HEK293 (cell line): ENCODE data around the gene IL6.

Source experiments
- CTCF ChIA-PET: fragments of 350-600 bp; formaldehyde crosslinking; extraction: SDS; loops from one replicate; lab custom pipeline; 2021; ENCODE audit warnings: antibody characterized with exemption; lab: Yijun Ruan, JAX
- POLR2A ChIA-PET: fragments of 300-600 bp; formaldehyde crosslinking; extraction: SDS; loops from one replicate; lab custom pipeline; 2020; ENCODE audit warnings: antibody characterized with exemption, inconsistent platforms; lab: Yijun Ruan, JAX
- H3K27ac ChIP-seq: fragments of 200-500 bp; sonication (Bioruptor generic); 2 replicates; pipeline ENCODE4 v1.5.1; 2014; ENCODE audit warnings: low read depth, low read length, control low read depth, inconsistent platforms; ENCODE audit errors: extremely low read depth
- H3K36me3 ChIP-seq, 2 experiments: fragments of 200-500 bp in 1 of 2; sonication (Bioruptor generic) in 1 of 2; 1 replicate in 1 of 2; 2 replicates in 1 of 2; pipeline ENCODE4 v1.5.1; 2014 to 2017; ENCODE audit warnings: inconsistent platforms in 2 of 2, low read length in 2 of 2; ENCODE audit not compliant: control insufficient read depth in 2 of 2, insufficient read depth in 1 of 2
- H3K4me1 ChIP-seq: fragments of 200-500 bp; sonication (Bioruptor generic); 2 replicates; pipeline ENCODE4 v1.5.1; 2014; ENCODE audit warnings: mild to moderate bottlenecking, low read length, inconsistent platforms; ENCODE audit not compliant: control insufficient read depth, insufficient read depth
- H3K4me3 ChIP-seq: 2 replicates; pipeline ENCODE4 v1.5.1; 2011; ENCODE audit warnings: low read depth, mild to moderate bottlenecking, control low read depth, low read length, moderate library complexity
- H3K9me3 ChIP-seq: fragments of 200-500 bp; sonication (Bioruptor generic); 2 replicates; pipeline ENCODE4 v1.5.1; 2014; ENCODE audit warnings: low read depth, low read length, inconsistent platforms; ENCODE audit not compliant: control insufficient read depth, insufficient read depth
- BCL11A ChIP-seq: fragments of 450-650 bp; formaldehyde crosslinking; IDR thresholded peaks from 2 replicates; pipeline ENCODE4 v1.5.1; 2016; ENCODE audit warnings: low read depth, missing biosample characterization, missing genetic modification characterization
- GLIS1 ChIP-seq: fragments of 450-650 bp; formaldehyde crosslinking; IDR thresholded peaks from 2 replicates; pipeline ENCODE4 v1.5.1; 2016; ENCODE audit warnings: missing biosample characterization, missing genetic modification characterization
- GLIS2 ChIP-seq: fragments of 450-650 bp; formaldehyde crosslinking; IDR thresholded peaks from 2 replicates; pipeline ENCODE4 v1.5.1; 2016; ENCODE audit warnings: missing biosample characterization, missing genetic modification characterization
- HOXD13 ChIP-seq: sonication (generic); formaldehyde crosslinking; IDR thresholded peaks from 2 replicates; pipeline ENCODE4 v1.8.0; 2022; ENCODE audit warnings: missing genetic modification reagents, borderline replicate concordance
- PRDM10 ChIP-seq: fragments of 450-650 bp; formaldehyde crosslinking; IDR thresholded peaks from 2 replicates; pipeline ENCODE4 v1.5.1; 2016; ENCODE audit warnings: missing biosample characterization, missing genetic modification characterization
- PRDM4 ChIP-seq: fragments of 450-650 bp; formaldehyde crosslinking; IDR thresholded peaks from 2 replicates; pipeline ENCODE4 v1.5.1; 2017; ENCODE audit warnings: missing biosample characterization, missing genetic modification characterization
- RBAK ChIP-seq: fragments of 450-650 bp; formaldehyde crosslinking; IDR thresholded peaks from 2 replicates; pipeline ENCODE4 v1.5.1; 2016; ENCODE audit warnings: missing biosample characterization, missing genetic modification characterization
- SCRT1 ChIP-seq: fragments of 450-650 bp; formaldehyde crosslinking; IDR thresholded peaks from 2 replicates; pipeline ENCODE4 v1.5.1; 2016; ENCODE audit warnings: missing biosample characterization, missing genetic modification characterization, borderline replicate concordance
- TRIM28 ChIP-seq: IDR thresholded peaks from 2 replicates; pipeline ENCODE4 v1.6.1; 2011; ENCODE audit warnings: low read length, control low read depth, borderline replicate concordance
- ZBTB26 ChIP-seq: fragments of 450-650 bp; formaldehyde crosslinking; optimal IDR thresholded peaks from 2 replicates; pipeline ENCODE3; 2016; ENCODE audit warnings: missing biosample characterization, mild to moderate bottlenecking, missing genetic modification characterization
- ZIC2 ChIP-seq: fragments of 450-650 bp; formaldehyde crosslinking; IDR thresholded peaks from 2 replicates; pipeline ENCODE4 v1.5.1; 2016; ENCODE audit warnings: missing biosample characterization, missing genetic modification characterization
- ZNF121 ChIP-seq: fragments of 450-650 bp; formaldehyde crosslinking; IDR thresholded peaks from 2 replicates; pipeline ENCODE4 v1.5.1; 2016; ENCODE audit warnings: missing biosample characterization, missing genetic modification characterization
- ZNF169 ChIP-seq: fragments of 450-650 bp; formaldehyde crosslinking; IDR thresholded peaks from 2 replicates; pipeline ENCODE4 v1.5.1; 2016; ENCODE audit warnings: missing biosample characterization, missing genetic modification characterization
- ZNF174 ChIP-seq: fragments of 450-650 bp; formaldehyde crosslinking; IDR thresholded peaks from 2 replicates; pipeline ENCODE4 v1.5.0; 2017; ENCODE audit warnings: missing biosample characterization, mild to moderate bottlenecking, missing genetic modification characterization
- ZNF239 ChIP-seq: fragments of 450-650 bp; formaldehyde crosslinking; IDR thresholded peaks from 2 replicates; pipeline ENCODE4 v1.5.1; 2016; ENCODE audit warnings: missing biosample characterization, missing genetic modification characterization
- ZNF24 ChIP-seq: fragments of 450-650 bp; formaldehyde crosslinking; IDR thresholded peaks from 2 replicates; pipeline ENCODE4 v1.5.1; 2016; ENCODE audit warnings: missing biosample characterization, missing genetic modification characterization
- ZNF26 ChIP-seq: fragments of 450-650 bp; formaldehyde crosslinking; IDR thresholded peaks from 2 replicates; pipeline ENCODE4 v1.5.1; 2016; ENCODE audit warnings: missing biosample characterization, missing genetic modification characterization
- ZNF354C ChIP-seq: fragments of 450-650 bp; formaldehyde crosslinking; IDR thresholded peaks from 2 replicates; pipeline ENCODE4 v1.5.1; 2016; ENCODE audit warnings: missing biosample characterization, missing genetic modification characterization, low read depth, borderline replicate concordance
- ZNF416 ChIP-seq: fragments of 450-650 bp; formaldehyde crosslinking; IDR thresholded peaks from 2 replicates; pipeline ENCODE4 v1.5.1; 2016; ENCODE audit warnings: missing biosample characterization, missing genetic modification characterization
- ZNF530 ChIP-seq: fragments of 450-650 bp; formaldehyde crosslinking; IDR thresholded peaks from 2 replicates; pipeline ENCODE4 v1.5.1; 2016; ENCODE audit warnings: low read depth, missing biosample characterization, missing genetic modification characterization
- ZNF623 ChIP-seq: fragments of 450-650 bp; formaldehyde crosslinking; IDR thresholded peaks from 2 replicates; pipeline ENCODE4 v1.5.1; 2016; ENCODE audit warnings: missing biosample characterization, missing genetic modification characterization
- ZNF664 ChIP-seq: fragments of 450-650 bp; formaldehyde crosslinking; IDR thresholded peaks from 2 replicates; pipeline ENCODE4 v1.5.1; 2016; ENCODE audit warnings: missing biosample characterization, missing genetic modification characterization
- ZNF707 ChIP-seq: fragments of 450-650 bp; formaldehyde crosslinking; IDR thresholded peaks from 2 replicates; pipeline ENCODE4 v1.5.1; 2016; ENCODE audit warnings: missing biosample characterization, missing genetic modification characterization
- ZNF843 ChIP-seq: fragments of 450-650 bp; formaldehyde crosslinking; IDR thresholded peaks from 2 replicates; pipeline ENCODE4 v1.5.1; 2016; ENCODE audit warnings: missing biosample characterization, missing genetic modification characterization

The IL6 gene

GRCh38 chr7:22757338-22757994 lies 30.5 kb downstream of the IL6 start:
- Histone ChIP-seq H3K27ac (no peak overlapping the region), H3K4me1 (no peaks in the 10 kb centered on the region), H3K4me3 (no peak overlapping the region), H3K9me3 (no peaks in the 10 kb centered on the region), H3K36me3 (no peaks in the 10 kb centered on the region)
- ChIA-PET CTCF (interaction anchor here (0.7 to 1.6 kb wide), 3 partner anchors 25 to 77 kb away, joined by 3 to 8 read pairs (median 7); no protein-coding TSS in a partner anchor), POLR2A (no interaction called here)
- TF ChIP-seq SCRT1, result no peak
- no peak for TF ChIP-seq ZNF239 (tag by site-specific recombination)
- TF ChIP-seq ZNF169 (tag by site-specific recombination), result no peak

GRCh38 chr7:22758576-22758975 lies 31.6 kb downstream of the IL6 start:
- TF ChIP-seq ZNF416 (no peak), ZIC2 (no peak), ZNF121 (tag by site-specific recombination) (no peak), ZNF24 (tag by site-specific recombination) (no peak)
- CTCF ChIA-PET, result interaction anchor here (0.7 to 1.6 kb wide), 2 partner anchors 30 to 78 kb away, joined by 3 to 8 read pairs; no protein-coding TSS in a partner anchor

GRCh38 chr7:22759721-22760120 lies 32.7 kb downstream of the IL6 start:
- no peaks in the 10 kb centered on the region for H3K4me1 ChIP-seq
- H3K27ac ChIP-seq, result no peak overlapping the region
- H3K36me3 ChIP-seq, result no peaks in the 10 kb centered on the region
- no peak overlapping the region for H3K4me3 ChIP-seq
- ChIA-PET CTCF (interaction anchor here (0.6 kb wide), 1 partner anchor 204 kb away, joined by 3 read pairs; no protein-coding TSS in a partner anchor), POLR2A (no interaction called here)
- H3K9me3 ChIP-seq, result no peaks in the 10 kb centered on the region
- no peak for TF ChIP-seq ZNF623 (tag by site-specific recombination)
- TF ChIP-seq ZNF354C (tag by site-specific recombination), result no peak
- TF ChIP-seq ZNF530 (tag by site-specific recombination), result no peak
- TF ChIP-seq ZNF26 (tag by site-specific recombination), result no peak
- no peak for TF ChIP-seq RBAK
- TF ChIP-seq GLIS2, result no peak
- no peak for TF ChIP-seq ZBTB26 (tag by site-specific recombination)
- no peak for TF ChIP-seq ZNF843
- TF ChIP-seq PRDM10 (tag by site-specific recombination), result no peak
- TF ChIP-seq TRIM28, result no peak
- no peak for TF ChIP-seq ZIC2
- no peak for TF ChIP-seq PRDM4 (tag by site-specific recombination)
- no peak for TF ChIP-seq BCL11A (tag by site-specific recombination)
- TF ChIP-seq ZNF664 (tag by site-specific recombination), result no peak
- no peak for TF ChIP-seq GLIS1
- no peak for TF ChIP-seq ZNF707 (tag by site-specific recombination)
- TF ChIP-seq ZNF174 (tag by site-specific recombination), result no peak
- no peak for TF ChIP-seq HOXD13 (CRISPR knock-in tag)

More at GRCh38 chr7:22758576-22758975, 31.6 kb downstream of the IL6 start:
- no peaks in the 10 kb centered on the region for H3K36me3 ChIP-seq
- no peaks in the 10 kb centered on the region for H3K4me1 ChIP-seq
- POLR2A ChIA-PET, result no interaction called here
- no peak overlapping the region for H3K27ac ChIP-seq
- H3K4me3 ChIP-seq, result no peak overlapping the region
- H3K9me3 ChIP-seq, result no peaks in the 10 kb centered on the region
